GM19397 (cell line): ENCODE data around the gene ARFRP1.

Experiments
- ATAC-seq: cut with Tn5 transposase; IDR thresholded peaks from one replicate; pipeline ENCODE4 v1.9.1; 2021; ENCODE audit warnings: mild to moderate bottlenecking, moderate library complexity; ENCODE audit not compliant: unreplicated experiment

The ARFRP1 gene, protein sequence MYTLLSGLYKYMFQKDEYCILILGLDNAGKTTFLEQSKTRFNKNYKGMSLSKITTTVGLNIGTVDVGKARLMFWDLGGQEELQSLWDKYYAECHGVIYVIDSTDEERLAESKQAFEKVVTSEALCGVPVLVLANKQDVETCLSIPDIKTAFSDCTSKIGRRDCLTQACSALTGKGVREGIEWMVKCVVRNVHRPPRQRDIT

GRCh38 chr20:63707558-63708300 lies at the start of gene ARFRP1, which contains the start of gene ZGPAT:
Gene ARFRP1, minus strand, starts transcription at chr20:63707976. Its CDS starts 885 bp downstream, at chr20:63707091.
Gene ZGPAT, plus strand, starts transcription at chr20:63708039. Its CDS starts 542 bp downstream, at chr20:63708581.
- peak; percentile 74 for ATAC-seq

GRCh38 chr20:63756648-63756991 lies 48.8 kb upstream of the ARFRP1 start:
- ATAC-seq: no peak

DNA sequence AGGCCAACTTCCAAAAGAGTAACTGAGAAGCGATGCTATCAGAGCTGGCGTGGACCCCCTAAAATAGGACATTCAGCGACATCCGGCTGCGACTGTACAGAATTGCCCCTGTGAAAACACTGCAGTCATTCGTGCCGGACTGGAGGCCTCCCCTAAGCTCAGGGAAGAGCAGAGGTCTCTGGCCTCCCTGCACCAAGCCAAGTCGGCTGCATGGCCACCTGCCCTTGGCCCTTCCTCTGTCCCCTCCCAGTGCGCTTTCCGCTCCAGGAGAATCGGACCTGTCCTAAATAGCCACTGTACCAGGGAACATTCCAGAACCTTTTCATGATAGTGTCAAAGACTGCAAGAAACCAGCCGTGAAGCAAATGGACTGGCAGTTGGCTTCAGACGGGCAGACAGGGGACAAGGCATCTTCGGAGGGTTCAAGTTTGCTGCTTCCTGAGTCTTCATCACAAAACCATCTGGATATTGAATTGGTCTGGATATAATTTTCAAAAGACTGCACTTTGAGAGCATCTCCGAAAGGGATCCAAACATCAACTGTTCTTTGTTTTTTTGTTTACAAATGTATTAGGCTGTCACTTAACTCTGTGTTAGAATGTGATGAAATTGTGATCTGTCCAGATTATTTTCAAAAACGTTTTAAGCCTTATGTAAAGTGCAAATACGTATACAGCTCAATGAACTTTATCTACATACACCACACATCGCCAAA lies 48.3 kb upstream of the ARFRP1 start:
- no peak for ATAC-seq

DNA sequence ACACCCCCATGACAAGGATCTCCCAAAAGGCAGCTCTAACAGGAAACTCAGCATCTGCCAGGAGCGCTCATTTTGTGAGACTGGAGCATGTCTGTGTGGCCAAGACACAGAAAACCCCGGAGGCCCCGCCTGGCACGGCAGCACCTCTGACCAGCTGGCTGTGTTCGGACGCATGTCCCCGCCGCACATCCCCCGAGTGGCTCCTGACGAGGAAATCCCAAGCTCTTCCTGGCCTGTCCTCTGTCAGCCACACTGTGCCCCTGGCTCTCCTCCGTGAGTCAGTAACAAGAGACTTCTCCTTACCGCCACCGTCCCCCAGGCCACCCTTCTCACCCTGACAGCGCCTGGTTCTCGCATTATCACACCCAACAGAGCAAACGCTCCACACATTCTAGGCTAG lies 46.2 kb upstream of the ARFRP1 start:
- no peak for ATAC-seq

- no peak for ATAC-seq
These were observed 45.6 kb upstream of the ARFRP1 start for GRCh38 chr20:63753381-63753780.

GRCh38 chr20:63752411-63753101 lies 44.8 kb upstream of the ARFRP1 start:
- no peak for ATAC-seq

DNA sequence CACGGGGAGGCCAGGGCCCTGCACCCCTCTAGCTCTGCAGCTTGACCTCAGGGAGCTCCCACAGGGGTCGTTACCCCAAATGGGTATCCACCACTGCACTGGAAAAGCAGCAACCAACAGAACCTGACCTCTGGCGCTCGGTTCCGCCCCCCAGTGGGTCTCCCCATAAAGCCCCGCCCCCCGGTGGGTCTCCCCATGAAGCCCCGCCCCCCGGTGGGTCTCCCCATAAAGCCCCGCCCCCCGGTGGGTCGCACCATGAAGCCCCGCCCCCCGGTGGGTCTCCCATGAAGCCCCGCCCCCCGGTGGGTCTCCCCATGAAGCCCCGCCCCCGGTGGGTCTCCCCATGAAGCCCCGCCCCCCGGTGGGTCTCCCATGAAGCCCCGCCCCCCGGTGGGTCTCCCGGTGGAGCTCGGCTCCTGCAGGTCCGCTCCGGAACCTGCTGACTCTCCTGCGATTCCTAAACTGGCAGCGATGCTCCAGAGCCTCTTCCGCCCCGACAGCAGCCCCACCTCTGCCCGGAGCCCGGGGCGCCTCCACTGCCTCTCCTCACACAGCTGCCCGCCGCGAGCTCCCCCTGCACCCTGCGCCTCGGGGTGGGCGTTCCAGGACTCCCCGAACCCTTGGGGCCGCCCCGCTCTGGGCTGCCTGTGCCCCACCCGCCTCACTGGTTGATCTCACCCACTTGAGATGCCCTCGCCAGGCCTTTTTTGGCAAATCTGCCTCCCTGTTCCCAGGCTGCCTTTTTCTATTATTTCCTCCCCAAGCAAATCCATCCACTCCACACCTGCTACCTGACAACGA lies 43.9 kb upstream of the ARFRP1 start:
- ATAC-seq: no peak

GRCh38 chr20:63750807-63751470 lies 43.2 kb upstream of the ARFRP1 start:
- no peak for ATAC-seq

GRCh38 chr20:63749597-63750508 lies 42.1 kb upstream of the ARFRP1 start:
- ATAC-seq: no peak

DNA sequence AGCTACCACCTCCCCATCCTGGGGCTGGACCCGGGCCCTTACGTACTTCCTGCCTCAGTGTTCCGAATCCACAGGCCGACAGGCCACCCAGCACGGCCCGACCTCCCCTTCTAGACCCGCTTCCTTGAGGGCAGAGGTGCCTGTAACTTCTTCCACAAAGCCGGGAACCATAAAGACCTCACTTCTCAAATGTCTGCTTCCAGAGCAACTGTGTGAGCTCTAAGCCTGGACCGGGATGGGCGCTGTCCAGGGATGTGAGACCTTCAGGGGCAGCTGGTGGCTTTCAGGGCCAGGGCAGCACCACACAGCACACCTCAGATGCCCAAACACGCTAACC lies 41.1 kb upstream of the ARFRP1 start:
- no peak for ATAC-seq

DNA sequence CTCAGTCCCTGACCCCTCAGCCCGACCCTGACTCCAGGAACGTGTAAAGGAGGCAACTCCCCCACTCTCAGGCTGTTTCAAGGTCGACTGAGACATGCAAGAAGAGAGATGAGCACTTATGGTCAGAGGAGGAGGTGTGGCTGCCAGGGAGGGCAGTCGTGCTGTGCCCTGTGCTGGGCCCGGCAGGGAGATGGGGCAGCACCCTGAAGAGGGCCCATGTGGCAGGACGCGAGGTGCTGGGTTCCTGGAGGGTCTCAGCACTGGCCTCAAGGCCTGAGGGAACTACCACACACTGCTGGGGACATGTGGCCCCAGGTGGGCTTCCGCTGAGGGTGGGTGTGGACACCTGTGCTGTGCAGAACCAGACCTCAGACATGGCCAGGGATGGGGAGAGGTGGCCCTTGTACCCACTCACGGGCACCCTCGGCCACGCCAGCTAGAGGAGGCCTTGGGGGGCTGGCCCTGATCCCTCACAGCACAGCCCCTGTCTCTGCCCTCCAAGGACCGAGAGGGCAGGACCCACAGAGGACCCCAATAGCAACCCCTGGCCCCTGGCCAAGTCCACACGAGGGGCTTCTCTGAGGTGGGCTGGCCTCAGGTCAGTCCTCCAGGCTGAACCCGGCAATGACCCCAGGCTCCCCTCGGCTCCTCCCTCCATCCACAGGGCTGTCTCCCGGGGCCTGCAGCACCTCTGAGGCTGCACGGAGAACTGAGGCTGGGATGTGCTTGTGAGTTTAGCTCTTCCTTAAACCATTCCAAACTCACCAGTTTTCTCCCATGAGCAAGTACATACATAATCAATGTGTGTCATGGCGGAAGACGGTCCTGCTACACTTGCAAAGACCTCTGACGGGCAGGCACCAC lies 40.5 kb upstream of the ARFRP1 start:
- no peak for ATAC-seq

- ATAC-seq: no peak
These were observed 39.9 kb upstream of the ARFRP1 start for GRCh38 chr20:63747622-63748069.

DNA sequence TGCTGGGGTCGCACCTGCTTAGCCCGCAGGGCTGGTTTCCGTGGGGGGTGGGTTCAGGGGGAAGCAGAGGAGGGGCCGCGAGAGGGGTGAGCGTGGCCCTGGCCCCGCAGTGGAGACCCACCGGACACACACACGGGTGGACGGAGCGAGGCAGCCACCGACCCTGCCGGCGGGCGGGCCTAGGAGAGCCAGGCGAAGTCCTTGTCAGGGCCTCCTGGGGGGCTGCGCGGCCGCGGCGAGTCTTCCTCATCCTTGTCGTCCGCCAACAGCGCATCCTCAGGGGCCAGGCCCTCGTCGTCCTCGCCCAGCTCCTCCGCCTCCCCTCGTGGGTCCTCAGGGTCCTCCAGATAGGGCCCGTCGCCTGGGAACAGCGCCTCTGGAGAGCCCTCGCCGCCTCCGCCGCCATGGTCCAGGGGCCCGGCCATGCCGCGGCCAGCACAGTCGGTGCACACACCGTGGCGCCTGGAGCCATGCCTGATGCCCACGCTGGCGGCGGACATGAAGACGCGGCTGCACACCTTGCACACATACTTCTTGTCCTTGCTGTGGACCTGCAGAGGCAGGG lies 39.1 kb upstream of the ARFRP1 start:
- ATAC-seq: no peak

GRCh38 chr20:63745961-63746731 lies 38.4 kb upstream of the ARFRP1 start:
- ATAC-seq: no peak

DNA sequence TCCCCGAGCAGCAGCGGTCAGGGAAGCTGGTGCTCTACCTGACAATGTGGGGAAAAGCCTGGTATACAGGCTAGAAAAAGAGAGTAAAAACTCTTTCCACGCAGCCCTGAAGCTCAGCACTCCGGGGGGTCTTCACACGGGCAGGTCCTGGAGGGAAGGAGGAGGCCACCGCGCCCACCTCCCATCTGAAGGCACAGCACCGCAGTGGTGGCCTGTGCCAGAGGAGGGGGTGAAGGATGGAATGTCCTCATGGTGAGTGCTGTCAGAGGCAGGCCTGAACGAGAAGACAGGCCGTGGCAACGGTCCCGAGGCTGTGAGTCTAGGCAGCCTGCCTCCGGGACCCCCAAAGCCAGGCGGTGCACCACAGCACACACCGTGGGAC lies 37.6 kb upstream of the ARFRP1 start:
- no peak for ATAC-seq

DNA sequence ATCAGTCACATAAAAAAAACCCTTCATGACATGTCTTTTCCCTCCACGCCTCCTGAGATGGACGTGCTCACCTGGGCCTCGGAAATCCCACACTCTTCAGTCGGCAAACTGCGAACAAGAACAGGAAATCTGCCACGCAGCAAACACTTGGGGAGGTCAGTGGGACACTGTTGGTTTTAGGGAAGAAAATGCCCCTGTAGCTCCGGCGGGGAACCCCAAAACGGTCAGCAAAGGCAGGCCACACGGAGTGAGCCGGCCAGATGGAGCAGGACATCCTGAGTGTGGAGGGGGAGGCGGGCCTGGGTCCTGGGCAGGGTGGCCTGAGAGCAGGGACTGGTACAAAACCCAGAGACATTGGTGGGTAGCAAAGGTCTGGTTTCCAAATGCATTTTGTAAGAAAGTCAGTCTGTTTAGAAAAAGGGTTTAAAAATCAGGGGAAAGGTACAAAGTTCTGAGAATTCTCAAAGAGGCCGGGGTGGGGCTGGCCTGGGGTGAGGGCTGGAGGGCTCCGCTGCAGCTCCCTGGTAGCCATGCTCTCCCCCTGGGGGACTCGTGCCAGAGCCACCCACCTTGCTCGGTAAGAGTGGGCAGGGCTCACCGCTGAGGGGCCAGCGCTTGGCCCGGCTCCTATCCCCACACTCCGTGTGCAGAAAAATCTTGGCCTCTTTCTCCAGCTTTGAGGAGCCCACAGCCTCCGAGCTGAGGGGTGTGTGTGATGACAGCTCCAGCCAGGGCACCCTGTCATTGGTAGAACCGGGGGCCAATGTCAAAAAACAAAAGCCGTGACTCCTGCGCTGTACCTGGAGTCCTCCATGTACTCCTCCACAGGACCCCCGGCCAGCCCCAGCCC lies 37.0 kb upstream of the ARFRP1 start:
- ATAC-seq: no peak
